ENCODE data around the gene CD1C. TPM values are rescaled to one million over a fixed set of nuclear protein-coding genes. Genes with fewer than 3 reads are reported as not detected.
"Not testable (repeated sequence)": the region's sequence is repeated elsewhere in the genome, so short reads cannot be mapped to it uniquely, and the experiment has no call there.

Gene CD1C
- total RNA-seq, 1 donor from 2014 or later: not detected

DNA sequence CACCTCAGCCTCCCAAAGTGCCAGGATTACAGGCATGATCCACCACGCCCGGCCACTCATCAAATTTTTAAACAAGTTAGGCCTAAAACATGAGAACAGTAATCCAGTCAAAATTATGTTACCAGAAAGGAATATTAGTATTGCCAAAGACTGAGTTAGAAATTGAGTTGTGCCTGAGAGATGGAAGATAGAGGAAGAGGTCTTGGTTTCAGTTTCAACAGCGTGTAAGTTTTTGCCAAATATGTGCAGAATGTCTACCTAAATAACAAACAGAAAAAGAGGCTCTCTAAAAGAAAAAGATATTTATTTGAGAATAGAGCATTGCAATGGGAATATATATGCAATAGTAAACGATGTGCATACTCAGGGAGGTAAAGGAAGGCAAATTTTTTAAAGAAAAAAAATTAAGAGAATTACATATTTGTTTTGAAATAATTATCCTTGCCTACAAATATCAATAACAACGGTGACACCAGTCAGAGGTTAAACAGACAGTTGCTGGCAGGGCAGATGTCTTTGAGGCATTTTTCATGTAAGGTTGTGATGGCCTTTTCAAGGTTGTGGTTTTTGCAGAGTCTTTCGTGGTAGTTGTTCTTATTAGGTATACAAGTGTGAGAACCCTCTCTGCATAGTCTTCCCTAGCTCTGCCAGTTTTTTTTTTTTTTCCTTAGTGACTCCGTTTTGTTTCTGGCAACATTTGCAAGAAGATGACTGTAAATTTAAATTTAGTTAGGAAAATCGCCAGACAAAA, 43.9 kb downstream of the CD1C start:
- Mint-ChIP-seq H3K27ac (ENCODE audit: unreplicated experiment) (no peak overlapping the region), H3K27me3 (ENCODE audit: unreplicated experiment) (no peaks in the 10 kb centered on the region), H3K36me3 (ENCODE audit: unreplicated experiment) (peaks cover 6% of the 10 kb centered on the region), H3K4me1 (ENCODE audit: low read depth, unreplicated experiment) (no peaks in the 10 kb centered on the region), H3K4me3 (ENCODE audit: unreplicated experiment) (no peak overlapping the region), H3K9me3 (ENCODE audit: unreplicated experiment) (no peaks in the 10 kb centered on the region)
- no peak for TF ChIP-seq CTCF (IDR thresholded peaks at IDR 0.05; ENCODE audit: partially characterized antibody, unreplicated experiment)
- no peak for DNase-seq

GRCh38 chr1:158334526-158335212, 44.9 kb downstream of the CD1C start:
- no peaks in the 10 kb centered on the region for H3K9me3 Mint-ChIP-seq (ENCODE audit: unreplicated experiment)

GRCh38 chr1:158335213-158335532, 45.5 kb downstream of the CD1C start:
- H3K4me1 Mint-ChIP-seq (ENCODE audit: low read depth, unreplicated experiment): no peaks in the 10 kb centered on the region
- H3K4me3 Mint-ChIP-seq (ENCODE audit: unreplicated experiment): no peak overlapping the region
- DNase-seq: no peak
- H3K27me3 Mint-ChIP-seq (ENCODE audit: unreplicated experiment): no peaks in the 10 kb centered on the region
- H3K9me3 Mint-ChIP-seq (ENCODE audit: unreplicated experiment): no peaks in the 10 kb centered on the region
- H3K27ac Mint-ChIP-seq (ENCODE audit: unreplicated experiment): no peak overlapping the region
- H3K36me3 Mint-ChIP-seq (ENCODE audit: unreplicated experiment): peaks cover 6% of the 10 kb centered on the region
- TF ChIP-seq CTCF (IDR thresholded peaks at IDR 0.05; ENCODE audit: partially characterized antibody, unreplicated experiment): no peak

More at GRCh38 chr1:158334526-158335212, 44.9 kb downstream of the CD1C start:
- H3K27me3 Mint-ChIP-seq (ENCODE audit: unreplicated experiment): no peaks in the 10 kb centered on the region
- no peaks in the 10 kb centered on the region for H3K4me1 Mint-ChIP-seq (ENCODE audit: low read depth, unreplicated experiment)
- DNase-seq: no peak
- no peak for TF ChIP-seq CTCF (IDR thresholded peaks at IDR 0.05; ENCODE audit: partially characterized antibody, unreplicated experiment)
- H3K27ac Mint-ChIP-seq (ENCODE audit: unreplicated experiment): no peak overlapping the region
- H3K4me3 Mint-ChIP-seq (ENCODE audit: unreplicated experiment): no peak overlapping the region
- peaks cover 6% of the 10 kb centered on the region for H3K36me3 Mint-ChIP-seq (ENCODE audit: unreplicated experiment)

DNA sequence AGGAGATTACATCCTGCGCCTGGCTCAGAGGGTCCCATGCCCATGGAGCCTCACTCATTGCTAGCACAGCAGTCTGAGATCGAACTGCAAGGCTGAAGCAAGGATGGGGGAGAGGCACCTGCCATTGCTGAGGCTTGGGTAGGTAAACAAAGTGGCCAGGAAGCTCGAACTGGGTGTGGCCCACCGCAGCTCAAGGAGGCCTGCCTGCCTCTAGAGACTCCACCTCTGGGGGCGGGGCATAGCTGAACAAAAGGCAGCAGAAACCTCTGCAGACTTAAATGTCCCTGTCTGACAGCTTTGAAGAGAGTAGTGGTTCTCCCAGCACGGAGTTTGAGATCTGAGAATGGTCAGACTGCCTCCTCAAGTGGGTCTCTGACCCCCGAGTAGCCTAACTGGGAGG, 46.7 kb downstream of the CD1C start:
- not testable (repeated sequence) for DNase-seq; H3K27me3 Mint-ChIP-seq (ENCODE audit: unreplicated experiment); H3K27ac Mint-ChIP-seq (ENCODE audit: unreplicated experiment); H3K36me3 Mint-ChIP-seq (ENCODE audit: unreplicated experiment); H3K4me3 Mint-ChIP-seq (ENCODE audit: unreplicated experiment); H3K4me1 Mint-ChIP-seq (ENCODE audit: low read depth, unreplicated experiment); H3K9me3 Mint-ChIP-seq (ENCODE audit: unreplicated experiment)

Other genes starting within 250 kb of the CD1C start
- 0.25 TPM for gene CD1D, start 109.0 kb upstream of the CD1C start, total RNA-seq (ENCODE audit: unreplicated experiment)
- not detected for gene CD1A, start 35.5 kb upstream of the CD1C start, total RNA-seq (ENCODE audit: unreplicated experiment)
- not detected for gene CD1B, start 41.6 kb downstream of the CD1C start, total RNA-seq (ENCODE audit: unreplicated experiment)
- gene CD1E, start 64.0 kb downstream of the CD1C start, total RNA-seq (ENCODE audit: unreplicated experiment): not detected
- gene OR10T2, start 109.5 kb downstream of the CD1C start, total RNA-seq (ENCODE audit: unreplicated experiment): not detected
- not detected for gene OR10K2, start 136.3 kb downstream of the CD1C start, total RNA-seq (ENCODE audit: unreplicated experiment)
- gene OR10K1, start 171.9 kb downstream of the CD1C start, total RNA-seq (ENCODE audit: unreplicated experiment): not detected
- not detected for gene OR10R2, start 182.3 kb downstream of the CD1C start, total RNA-seq (ENCODE audit: unreplicated experiment)

All from glutamatergic neuron (in vitro differentiated cells).